SU-DHL-6 (cell line): ENCODE results near the gene PRKCA.

ENCODE experiments used
- CTCF ChIP-seq: fragments of 200-600 bp; sonication (generic); IDR thresholded peaks from one replicate; pipeline ENCODE4 v1.5.1; 2017; ENCODE audit warnings: antibody characterized with exemption, mild to moderate bottlenecking, low read length, moderate library complexity; ENCODE audit not compliant: insufficient read depth, poor library complexity, severe bottlenecking
- EZH2phosphoT487 ChIP-seq: fragments of 200-600 bp; sonication (generic), shearing (Covaris generic); conservative IDR thresholded peaks from 2 replicates; pipeline ENCODE4 v1.6.1; 2018; ENCODE audit warnings: mild to moderate bottlenecking, antibody characterized with exemption, low read length, moderate library complexity, mixed read lengths

DNA sequence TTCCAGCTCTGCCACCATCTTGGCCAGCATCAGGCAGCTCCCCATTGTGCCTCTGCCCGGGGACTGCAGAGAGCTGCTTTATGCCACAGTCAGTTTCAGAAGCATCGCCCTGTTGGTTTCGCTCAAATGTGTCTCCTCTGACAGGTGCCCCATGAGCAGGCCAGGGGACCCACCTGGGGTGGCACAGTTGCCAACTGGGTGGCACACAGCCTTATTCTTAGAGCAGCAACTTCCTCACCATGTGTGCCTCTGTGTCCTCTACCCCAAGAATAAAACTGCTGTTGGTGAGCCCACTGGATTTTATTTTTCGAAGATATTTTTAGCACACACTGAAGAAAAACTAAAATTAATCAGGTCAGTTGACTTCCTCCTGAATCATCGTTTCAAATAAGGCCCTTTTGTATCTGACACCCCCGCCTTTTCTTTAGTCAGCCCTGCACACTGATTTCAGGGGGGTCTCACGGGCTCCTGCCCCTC is 487.6 kb downstream of the PRKCA start:
- no peak for TF ChIP-seq EZH2phosphoT487
- no peak for TF ChIP-seq CTCF
